ENCODE measurements around the gene TREML2. TPM values are rescaled to one million over a fixed set of nuclear protein-coding genes. Genes with fewer than 3 reads are reported as not detected.
A peak's percentile ranks its signal among the peaks of the same experiment; 100 is the strongest.

TREML2 gene
- total RNA-seq, 4 donors from 2014 or later = 0.06 TPM; not detected in 3

GRCh38 chr6:41171908-41172307 lies 29.0 kb downstream of the TREML2 start:
- WGBS, 2 donors = 44 to 45% methylated on average over 3 of the region's 3 CpGs
- intact Hi-C loops (cut with DNase I; ENCODE audit: low total_unique reads) = no loop called here
- H3K4me3 ChIP-seq (ENCODE audit: low read depth, poor library complexity, severe bottlenecking) = no peak overlapping the region
- TF ChIP-seq CTCF (IDR thresholded peaks at IDR 0.05) = no peak
- TF ChIP-seq POLR2A (IDR thresholded peaks at IDR 0.05) = no peak
- DNase-seq (ENCODE audit: low spot score in 2 of 2) = peak in 1 of 2 donors; percentile 29

GRCh38 chr6:41170547-41171160 lies 30.3 kb downstream of the TREML2 start:
- no peak for TF ChIP-seq POLR2A (IDR thresholded peaks at IDR 0.05)
- no peak for TF ChIP-seq CTCF (IDR thresholded peaks at IDR 0.05)
- 75 to 80% methylated on average over 4 of the region's 4 CpGs for WGBS, 2 donors
- intact Hi-C loops (cut with DNase I; ENCODE audit: low total_unique reads) = no loop called here
- H3K4me3 ChIP-seq (ENCODE audit: low read depth, poor library complexity, severe bottlenecking) = no peak overlapping the region
- DNase-seq (ENCODE audit: low spot score in 2 of 2) = peak in 1 of 2 donors; percentile 68

GRCh38 chr6:41167173-41167963 lies 33.6 kb downstream of the TREML2 start:
- 65 to 70% methylated on average over 5 of the region's 5 CpGs for WGBS, 2 donors
- DNase-seq (ENCODE audit: low spot score in 2 of 2) = peak in 1 of 2 donors; percentile 36
- no peak for TF ChIP-seq POLR2A (IDR thresholded peaks at IDR 0.05)
- TF ChIP-seq CTCF (IDR thresholded peaks at IDR 0.05) = no peak
- intact Hi-C loops (cut with DNase I; ENCODE audit: low total_unique reads) = no loop called here
- H3K4me3 ChIP-seq (ENCODE audit: low read depth, poor library complexity, severe bottlenecking) = no peak overlapping the region

GRCh38 chr6:41164551-41165120 lies 36.3 kb downstream of the TREML2 start:
- DNase-seq (ENCODE audit: low spot score in 2 of 2) = no peak
- TF ChIP-seq POLR2A (IDR thresholded peaks at IDR 0.05) (no peak), CTCF (IDR thresholded peaks at IDR 0.05) (no peak)
- H3K4me3 ChIP-seq (ENCODE audit: low read depth, poor library complexity, severe bottlenecking) = no peak overlapping the region
- intact Hi-C loops (cut with DNase I; ENCODE audit: low total_unique reads) = loop anchor here (5.0 kb wide), 1 partner anchor 907 kb away; no protein-coding TSS in a partner anchor
- whole genome bisulfite sequencing, 2 donors = 72 to 77% methylated on average over 4 of the region's 4 CpGs

- no peak overlapping the region for H3K4me3 ChIP-seq (ENCODE audit: low read depth, poor library complexity, severe bottlenecking)
- no peak for TF ChIP-seq POLR2A (IDR thresholded peaks at IDR 0.05)
- TF ChIP-seq CTCF (IDR thresholded peaks at IDR 0.05) = no peak
- WGBS, 2 donors = 86 to 100% methylated on average over 1 of the region's 1 CpG
- no peak for DNase-seq (ENCODE audit: low spot score in 2 of 2)
- intact Hi-C loops (cut with DNase I; ENCODE audit: low total_unique reads) = loop anchor here (5.0 kb wide), 1 partner anchor 906 kb away; no protein-coding TSS in a partner anchor
Measured at GRCh38 chr6:41163419-41163717, 37.6 kb downstream of the TREML2 start.
